Loucy (cell line): ENCODE results near the gene MGAT5B.

Experiments used
- H2AFZ ChIP-seq: fragments of 200-600 bp; sonication (generic); 2 replicates; pipeline ENCODE4 v1.6.0; 2016; ENCODE audit warnings: antibody characterized with exemption, mild to moderate bottlenecking, low read length, moderate library complexity
- H3F3A ChIP-seq: fragments of 200-600 bp; 2 replicates; pipeline ENCODE4 v1.6.0; 2016; ENCODE audit warnings: antibody characterized with exemption, low read depth, mild to moderate bottlenecking
- H3K27me3 ChIP-seq: fragments of 200-600 bp; sonication (generic); 2 replicates; pipeline ENCODE4 v1.6.1; 2014; ENCODE audit warnings: low read length, mild to moderate bottlenecking; ENCODE audit not compliant: insufficient read depth, poor library complexity, severe bottlenecking
- H3K36me3 ChIP-seq: fragments of 200-600 bp; sonication (generic); 2 replicates; pipeline ENCODE4 v1.6.1; 2016; ENCODE audit warnings: low read length; ENCODE audit not compliant: insufficient read depth
- H3K4me1 ChIP-seq: fragments of 200-600 bp; sonication (generic); 2 replicates; pipeline ENCODE4 v1.5.1; 2014; ENCODE audit warnings: low read length, mild to moderate bottlenecking; ENCODE audit not compliant: insufficient read depth, poor library complexity, severe bottlenecking
- H3K4me2 ChIP-seq: fragments of 200-600 bp; sonication (generic); 2 replicates; pipeline ENCODE4 v1.6.0; 2014; ENCODE audit warnings: antibody characterized with exemption, low read length, low read depth, mild to moderate bottlenecking; ENCODE audit not compliant: poor library complexity, severe bottlenecking
- H3K4me3 ChIP-seq: fragments of 200-600 bp; sonication (generic); 2 replicates; pipeline ENCODE4 v1.5.1; 2014; ENCODE audit warnings: low read length, mild to moderate bottlenecking, mixed read lengths; ENCODE audit not compliant: poor library complexity, severe bottlenecking
- H3K79me2 ChIP-seq: fragments of 200-600 bp; sonication (generic); 2 replicates; pipeline ENCODE4 v1.6.1; 2014; ENCODE audit warnings: low read length; ENCODE audit not compliant: insufficient read depth
- H3K9ac ChIP-seq: fragments of 200-600 bp; sonication (generic); 2 replicates; pipeline ENCODE4 v1.6.0; 2014; ENCODE audit warnings: mild to moderate bottlenecking, low read depth, low read length, moderate library complexity; ENCODE audit not compliant: poor library complexity, severe bottlenecking
- H3K9me2 ChIP-seq: fragments of 200-600 bp; sonication (generic); replicated peaks from 2 replicates; pipeline ENCODE4 v1.6.1; 2016; ENCODE audit warnings: low read depth, low read length, mixed read lengths
- H3K9me3 ChIP-seq: fragments of 200-600 bp; sonication (generic); 2 replicates; pipeline ENCODE4 v1.6.1; 2014; ENCODE audit warnings: mild to moderate bottlenecking, antibody characterized with exemption, low read length, low read depth; ENCODE audit not compliant: insufficient read depth
- H4K20me1 ChIP-seq: fragments of 200-600 bp; sonication (generic); 2 replicates; pipeline ENCODE4 v1.6.0; 2014; ENCODE audit warnings: antibody characterized with exemption, low read length, mild to moderate bottlenecking; ENCODE audit not compliant: insufficient read depth, poor library complexity, severe bottlenecking
- EZH2phosphoT487 ChIP-seq: fragments of 200-600 bp; IDR thresholded peaks from 2 replicates; pipeline ENCODE4 v1.6.1; 2018; ENCODE audit warnings: antibody characterized with exemption, mild to moderate bottlenecking, moderate library complexity, borderline replicate concordance
- TF ChIP-seq, protein P1 (sequence below): fragments of 200-600 bp; sonication (generic); conservative IDR thresholded peaks from 2 replicates; pipeline ENCODE4 v1.5.1; 2014; ENCODE audit warnings: mild to moderate bottlenecking, antibody characterized with exemption, low read length

MGAT5B gene

GRCh38 chr17:76885894-76886290, 17.7 kb downstream of the MGAT5B start:
- TF ChIP-seq, protein P1, sequence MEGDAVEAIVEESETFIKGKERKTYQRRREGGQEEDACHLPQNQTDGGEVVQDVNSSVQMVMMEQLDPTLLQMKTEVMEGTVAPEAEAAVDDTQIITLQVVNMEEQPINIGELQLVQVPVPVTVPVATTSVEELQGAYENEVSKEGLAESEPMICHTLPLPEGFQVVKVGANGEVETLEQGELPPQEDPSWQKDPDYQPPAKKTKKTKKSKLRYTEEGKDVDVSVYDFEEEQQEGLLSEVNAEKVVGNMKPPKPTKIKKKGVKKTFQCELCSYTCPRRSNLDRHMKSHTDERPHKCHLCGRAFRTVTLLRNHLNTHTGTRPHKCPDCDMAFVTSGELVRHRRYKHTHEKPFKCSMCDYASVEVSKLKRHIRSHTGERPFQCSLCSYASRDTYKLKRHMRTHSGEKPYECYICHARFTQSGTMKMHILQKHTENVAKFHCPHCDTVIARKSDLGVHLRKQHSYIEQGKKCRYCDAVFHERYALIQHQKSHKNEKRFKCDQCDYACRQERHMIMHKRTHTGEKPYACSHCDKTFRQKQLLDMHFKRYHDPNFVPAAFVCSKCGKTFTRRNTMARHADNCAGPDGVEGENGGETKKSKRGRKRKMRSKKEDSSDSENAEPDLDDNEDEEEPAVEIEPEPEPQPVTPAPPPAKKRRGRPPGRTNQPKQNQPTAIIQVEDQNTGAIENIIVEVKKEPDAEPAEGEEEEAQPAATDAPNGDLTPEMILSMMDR = no peak
- no peak for TF ChIP-seq EZH2phosphoT487
- Histone ChIP-seq H3K4me2 (no peak overlapping the region), H3K9ac (no peak overlapping the region), H3K4me3 (no peak overlapping the region), H3F3A (no peaks in the 10 kb centered on the region), H3K4me1 (no peaks in the 10 kb centered on the region), H3K9me2 (no peaks in the 10 kb centered on the region), H2AFZ (no peak overlapping the region), H3K36me3 (no peaks in the 10 kb centered on the region), H3K9me3 (no peaks in the 10 kb centered on the region), H3K79me2 (no peaks in the 10 kb centered on the region), H3K27me3 (no peaks in the 10 kb centered on the region), H4K20me1 (no peaks in the 10 kb centered on the region)

GRCh38 chr17:76886395-76886794, 18.2 kb downstream of the MGAT5B start:
- H4K20me1 ChIP-seq = no peaks in the 10 kb centered on the region
- H3K36me3 ChIP-seq = no peaks in the 10 kb centered on the region
- no peaks in the 10 kb centered on the region for H3K27me3 ChIP-seq
- H3K4me1 ChIP-seq = no peaks in the 10 kb centered on the region
- H3F3A ChIP-seq = no peaks in the 10 kb centered on the region
- no peaks in the 10 kb centered on the region for H3K79me2 ChIP-seq
- H3K4me2 ChIP-seq = no peak overlapping the region
- H3K9me3 ChIP-seq = no peaks in the 10 kb centered on the region
- no peak overlapping the region for H2AFZ ChIP-seq
- TF ChIP-seq, protein P1 = no peak
- TF ChIP-seq EZH2phosphoT487 = no peak
- H3K9me2 ChIP-seq = no peaks in the 10 kb centered on the region
- no peak overlapping the region for H3K9ac ChIP-seq
- H3K4me3 ChIP-seq = no peak overlapping the region

GRCh38 chr17:76887802-76888201, 19.6 kb downstream of the MGAT5B start:
- H2AFZ ChIP-seq = no peak overlapping the region
- no peak overlapping the region for H3K4me3 ChIP-seq
- no peak overlapping the region for H3K4me2 ChIP-seq
- no peaks in the 10 kb centered on the region for H4K20me1 ChIP-seq
- H3K79me2 ChIP-seq = no peaks in the 10 kb centered on the region
- H3K4me1 ChIP-seq = no peaks in the 10 kb centered on the region
- H3F3A ChIP-seq = no peaks in the 10 kb centered on the region
- H3K9me3 ChIP-seq = no peaks in the 10 kb centered on the region
- H3K27me3 ChIP-seq = no peaks in the 10 kb centered on the region
- H3K9me2 ChIP-seq = no peaks in the 10 kb centered on the region
- TF ChIP-seq, protein P1 = 0 out of 2 replicates have a peak, but pooled peaks have one; percentile 15
- TF ChIP-seq EZH2phosphoT487 = no peak
- no peak overlapping the region for H3K9ac ChIP-seq
- no peaks in the 10 kb centered on the region for H3K36me3 ChIP-seq
